HEK293 (cell line): Measurements from ENCODE around the gene ADAMTS9.

Experiments
- AEBP2 ChIP-seq: fragments of 450-650 bp; formaldehyde crosslinking; IDR thresholded peaks from 2 replicates; pipeline ENCODE4 v1.5.1; 2016; ENCODE audit warnings: missing biosample characterization, missing genetic modification characterization, borderline replicate concordance
- ATF2 ChIP-seq: fragments of 450-650 bp; formaldehyde crosslinking; IDR thresholded peaks from 2 replicates; pipeline ENCODE4 v1.5.1; 2016; ENCODE audit warnings: missing biosample characterization, missing genetic modification characterization, low read depth
- CTCF ChIP-seq: fragments of 450-650 bp; formaldehyde crosslinking; IDR thresholded peaks from 2 replicates; pipeline ENCODE4 v1.5.1; 2016; ENCODE audit warnings: missing biosample characterization, missing genetic modification characterization
- HOXD13 ChIP-seq: sonication (generic); formaldehyde crosslinking; IDR thresholded peaks from 2 replicates; pipeline ENCODE4 v1.8.0; 2022; ENCODE audit warnings: missing genetic modification reagents, borderline replicate concordance
- YY2 ChIP-seq: fragments of 450-650 bp; formaldehyde crosslinking; IDR thresholded peaks from 2 replicates; pipeline ENCODE4 v1.5.1; 2016; ENCODE audit warnings: missing biosample characterization, missing genetic modification characterization
- ZNF132 ChIP-seq: fragments of 450-650 bp; formaldehyde crosslinking; IDR thresholded peaks from 2 replicates; pipeline ENCODE4 v1.5.1; 2017; ENCODE audit warnings: missing biosample characterization, missing genetic modification characterization, borderline replicate concordance
- ZNF560 ChIP-seq: fragments of 450-650 bp; formaldehyde crosslinking; IDR thresholded peaks from 2 replicates; pipeline ENCODE4 v1.5.1; 2017; ENCODE audit warnings: missing biosample characterization, missing genetic modification characterization, borderline replicate concordance
- ZNF580 ChIP-seq: fragments of 450-650 bp; formaldehyde crosslinking; IDR thresholded peaks from 2 replicates; pipeline ENCODE4 v1.5.1; 2016; ENCODE audit warnings: missing biosample characterization, missing genetic modification characterization
- ZNF785 ChIP-seq: fragments of 450-650 bp; formaldehyde crosslinking; IDR thresholded peaks from 2 replicates; pipeline ENCODE4 v1.5.1; 2016; ENCODE audit warnings: missing biosample characterization, missing genetic modification characterization

GRCh38 chr3:64574194-64574593 is 113.6 kb downstream of the ADAMTS9 start:
- TF ChIP-seq ZNF132 (tag by site-specific recombination): no peak
- TF ChIP-seq YY2 (tag by site-specific recombination): no peak
- TF ChIP-seq ZNF785 (tag by site-specific recombination): no peak
- TF ChIP-seq CTCF (tag by site-specific recombination): no peak
- TF ChIP-seq ZNF560: no peak
- TF ChIP-seq ATF2: no peak
- no peak for TF ChIP-seq AEBP2 (tag by site-specific recombination)
- no peak for TF ChIP-seq HOXD13
- no peak for TF ChIP-seq ZNF580 (tag by site-specific recombination)
